GM19452 (cell line): ENCODE measurements around the gene HSBP1.
A peak's percentile ranks its signal among the peaks of the same experiment; 100 is the strongest.

Experiments
- ATAC-seq: cut with Tn5 transposase; IDR thresholded peaks from one replicate; pipeline ENCODE4 v1.9.1; 2021; ENCODE audit not compliant: unreplicated experiment

HSBP1 gene

GRCh38 chr16:83807710-83808572, at the start of gene HSBP1:
TSS of gene HSBP1 (plus strand) at chr16:83807978. CDS start at chr16:83808077, 99 bp downstream.
- ATAC-seq: peak; percentile 91

DNA sequence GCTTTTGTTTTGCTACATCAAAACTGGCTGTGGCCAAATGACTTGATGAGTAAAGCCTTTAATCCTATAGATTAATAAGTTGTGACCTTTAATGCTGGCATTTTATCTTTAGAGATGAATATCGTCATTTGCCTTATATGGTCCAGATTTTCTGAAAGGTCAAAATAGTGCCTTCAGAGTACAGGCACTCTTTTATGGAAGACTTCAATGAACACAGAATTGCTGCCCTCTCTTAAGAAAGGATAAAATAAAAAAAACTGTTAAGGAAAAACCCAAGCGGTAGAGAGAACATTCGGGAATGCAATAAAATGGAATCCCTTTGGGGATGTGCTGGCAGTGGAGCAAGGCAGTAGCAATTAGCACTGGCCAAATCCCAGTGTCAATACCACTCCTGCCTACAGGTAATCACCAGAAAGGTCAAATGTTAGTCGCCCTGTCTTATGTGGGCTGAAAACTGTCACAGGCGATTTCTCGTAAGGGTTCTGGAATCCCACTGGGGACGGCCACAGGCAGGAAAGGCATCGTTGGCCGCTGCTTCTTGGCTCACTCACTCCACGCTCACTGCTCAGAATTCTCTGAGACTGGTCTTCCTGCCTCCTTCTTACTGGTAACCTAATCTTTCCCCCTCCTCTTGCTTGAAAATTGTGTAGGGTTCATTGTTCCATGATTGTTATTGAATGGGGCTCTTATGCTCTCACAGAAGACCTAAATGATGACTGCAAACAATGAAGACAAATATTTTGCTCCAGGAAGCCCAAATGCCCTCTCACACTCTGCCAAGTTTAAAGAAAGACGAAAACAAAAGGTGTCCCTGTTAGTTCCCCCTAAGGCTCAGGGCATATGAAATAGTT, 45.4 kb upstream of the HSBP1 start:
- ATAC-seq: no peak

DNA sequence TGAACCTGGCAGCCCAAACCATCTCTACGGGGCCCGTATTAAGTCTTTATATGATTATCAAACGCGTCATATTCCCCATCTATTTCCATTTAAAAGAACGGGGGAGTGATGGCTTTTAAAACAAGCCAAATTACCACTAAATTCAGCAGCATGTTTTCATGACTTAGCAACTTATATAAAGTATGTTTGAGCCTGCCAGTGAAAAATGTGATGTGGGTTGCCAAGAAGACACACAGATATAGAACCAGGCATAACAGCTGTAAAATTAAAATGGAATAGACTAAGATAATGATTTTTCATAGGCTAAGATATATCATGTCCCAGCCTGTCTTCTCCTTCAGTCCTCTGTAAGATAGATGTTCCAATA, 44.8 kb upstream of the HSBP1 start:
- ATAC-seq: no peak

DNA sequence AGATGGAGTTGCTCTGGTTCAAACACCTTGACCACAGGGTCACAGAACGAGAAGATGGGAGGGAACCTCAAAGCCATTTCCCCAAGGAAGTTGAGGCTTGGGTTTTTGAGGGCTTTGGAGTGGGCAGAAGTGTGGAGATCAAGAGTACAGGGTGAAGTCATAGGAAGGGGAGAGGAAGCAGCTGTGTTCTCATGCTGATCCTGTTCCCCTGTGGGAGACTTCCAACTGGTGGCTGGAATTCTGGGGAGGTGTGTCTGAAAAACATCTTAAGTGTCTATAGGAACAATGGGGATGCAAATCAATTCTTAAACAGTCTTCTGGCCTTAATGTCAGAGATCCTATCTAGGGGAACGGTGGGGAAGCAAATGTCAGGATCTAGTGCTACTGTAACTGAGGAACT, 38.8 kb upstream of the HSBP1 start:
- ATAC-seq: no peak

- ATAC-seq: no peak
Observed at GRCh38 chr16:83769397-83770008, 38.3 kb upstream of the HSBP1 start.

GRCh38 chr16:83771306-83771942, 36.4 kb upstream of the HSBP1 start:
- ATAC-seq: no peak

- ATAC-seq: no peak
Observed at GRCh38 chr16:83772806-83773205, 35.0 kb upstream of the HSBP1 start.

- no peak for ATAC-seq
Observed at GRCh38 chr16:83774066-83774465, 33.7 kb upstream of the HSBP1 start.

- ATAC-seq: no peak
Observed at GRCh38 chr16:83776944-83777343, 30.8 kb upstream of the HSBP1 start.

- no peak for ATAC-seq
Observed at GRCh38 chr16:83779886-83780285, 27.9 kb upstream of the HSBP1 start.

- ATAC-seq: no peak
Observed at GRCh38 chr16:83785455-83785854, 22.3 kb upstream of the HSBP1 start.

GRCh38 chr16:83789642-83790401, 18.0 kb upstream of the HSBP1 start:
- ATAC-seq: no peak

DNA sequence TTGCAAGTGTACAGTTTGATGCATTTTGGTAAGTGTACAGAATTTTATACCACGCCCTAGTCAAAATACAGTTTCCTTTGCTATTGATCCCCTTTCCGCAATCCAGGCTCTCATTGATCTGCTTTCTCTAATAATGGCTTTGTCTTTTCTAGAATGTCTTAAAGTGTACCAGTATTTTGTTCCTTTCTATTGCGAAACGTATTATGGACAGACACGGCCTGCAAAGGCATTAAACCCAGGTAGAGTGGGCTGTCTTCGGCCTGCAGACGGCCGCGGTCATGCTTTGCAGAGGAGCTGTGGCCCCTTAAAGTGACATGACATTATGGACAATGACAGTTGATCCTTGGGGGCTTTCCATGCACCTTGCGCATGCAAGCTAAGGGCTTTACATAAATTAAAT, 15.9 kb upstream of the HSBP1 start:
- ATAC-seq: no peak

DNA sequence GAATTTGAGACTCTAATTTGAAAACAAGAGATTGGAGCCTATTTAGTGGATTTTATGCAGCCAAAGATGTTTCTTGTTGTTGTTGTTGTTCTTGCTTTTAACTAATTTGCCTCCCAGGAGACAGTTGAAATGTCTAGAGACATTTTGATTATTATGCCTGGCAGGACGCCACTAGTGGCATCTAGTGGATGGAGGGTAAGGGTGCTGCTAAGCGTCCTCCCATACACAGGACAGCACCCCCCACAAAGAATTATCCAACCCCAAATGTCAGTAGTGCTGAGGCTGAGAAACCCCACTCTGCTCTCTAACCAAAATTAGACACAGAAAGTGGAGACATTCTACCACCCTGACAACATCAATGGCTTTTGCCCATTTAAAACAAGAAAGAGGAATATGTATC, 15.4 kb upstream of the HSBP1 start:
- no peak for ATAC-seq

DNA sequence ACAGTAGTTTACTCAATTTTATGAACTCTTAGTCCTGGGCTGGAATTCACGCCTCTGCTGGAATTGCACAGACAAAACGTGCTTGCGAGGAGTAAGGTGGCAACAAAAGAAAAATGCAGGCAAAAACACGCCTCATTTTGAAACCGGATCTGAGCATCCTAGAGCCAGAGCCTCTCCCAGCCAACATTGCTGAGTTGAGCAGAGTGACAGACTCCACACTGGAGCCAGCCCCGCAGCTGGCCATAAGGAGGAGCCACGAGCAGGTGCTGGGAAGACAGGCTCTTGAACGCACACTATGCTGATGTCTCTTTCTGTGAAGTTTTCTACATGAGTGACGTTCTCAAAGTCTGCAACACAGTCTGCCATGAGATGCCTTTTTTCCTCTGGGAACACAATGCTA, 14.6 kb upstream of the HSBP1 start:
- ATAC-seq: no peak

DNA sequence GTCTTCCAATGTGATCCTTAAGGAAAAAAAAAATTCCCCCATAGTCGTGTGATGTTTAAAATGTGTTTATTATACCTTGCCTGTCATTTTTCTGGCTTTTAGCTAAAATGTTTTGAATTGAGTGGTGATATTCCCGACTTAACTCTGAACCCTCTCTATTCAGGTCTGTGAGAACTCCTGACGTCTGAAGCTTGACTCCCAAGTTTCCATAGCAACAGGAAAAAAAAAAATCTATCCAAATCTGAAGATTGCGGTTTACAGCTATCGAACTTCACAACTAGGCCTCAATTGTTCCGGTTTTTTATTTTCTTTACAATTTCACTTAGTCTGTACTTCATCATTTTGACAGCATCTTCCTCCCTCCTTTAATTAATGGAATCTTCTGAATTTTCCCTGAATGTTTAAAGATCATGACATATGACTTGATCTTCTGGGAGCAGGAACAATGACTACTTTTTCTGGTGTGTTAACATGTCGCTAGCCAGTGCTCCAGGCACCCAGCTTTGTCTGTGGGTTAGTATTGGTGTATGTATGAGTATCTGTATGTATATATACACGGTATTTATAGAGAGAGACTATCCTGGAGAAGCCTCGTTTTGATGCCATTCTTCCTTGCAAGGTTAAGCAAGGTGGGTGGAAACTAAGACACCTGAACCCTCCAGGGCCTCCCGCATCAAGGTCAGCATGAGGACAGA, 12.8 kb upstream of the HSBP1 start:
- ATAC-seq: no peak

DNA sequence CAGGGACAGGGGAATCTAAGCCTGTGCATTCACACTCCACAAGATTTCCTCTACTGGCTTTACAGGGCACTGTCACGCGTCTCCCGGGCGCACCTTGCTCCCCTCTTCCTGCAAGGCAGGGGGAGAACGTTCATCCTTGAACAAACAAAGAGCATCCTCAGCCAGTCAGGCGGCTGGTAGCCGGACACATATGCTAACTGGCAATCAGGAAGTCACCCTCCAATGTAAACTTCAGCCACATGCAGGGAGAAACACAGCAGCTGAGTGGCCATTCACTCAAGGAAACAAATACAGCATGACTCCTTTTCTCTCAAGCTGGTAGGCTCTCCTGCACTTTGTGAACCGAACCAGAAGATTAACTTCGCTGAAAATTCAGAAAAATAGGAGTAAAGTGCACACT, 10.8 kb upstream of the HSBP1 start:
- ATAC-seq: no peak

- ATAC-seq: no peak
Observed at GRCh38 chr16:83799336-83799735, 8.4 kb upstream of the HSBP1 start.

DNA sequence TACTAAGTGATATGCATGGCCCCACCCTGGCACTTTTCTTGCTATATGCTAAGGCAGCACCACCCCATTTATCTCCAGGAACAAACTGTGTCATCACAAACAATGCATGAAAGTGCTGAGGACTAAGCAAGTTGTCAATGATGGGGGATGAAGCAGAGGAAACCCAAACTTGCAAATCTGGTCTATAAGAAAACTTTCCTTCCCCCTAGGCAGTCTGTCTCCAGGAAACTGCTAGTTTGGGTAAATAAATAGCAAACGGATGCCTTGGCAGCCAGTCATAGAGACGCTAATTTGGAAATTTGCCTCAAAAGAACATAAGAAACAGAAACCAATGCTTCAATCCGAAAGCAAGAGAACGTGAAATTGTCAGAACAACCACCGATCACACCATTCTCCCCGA, 5.6 kb upstream of the HSBP1 start:
- ATAC-seq: no peak
